Activated CD4-positive, CD25-positive, alpha-beta regulatory T cell treated with anti-CD3 and anti-CD28 coated beads, Interleukin-2, amount 50 U/mL, for 16 hours (primary cell): Measurements from ENCODE around the gene KHDC1L.
"Not testable (repeated sequence)": the region's sequence is repeated elsewhere in the genome, so short reads cannot be mapped to it uniquely, and the experiment has no call there.

Experiments
- DNase-seq: peaks from one replicate; pipeline ENCODE4 v3.0.0-alpha.2; 2020; ENCODE audit warnings: low read depth, low spot score

Gene KHDC1L

DNA sequence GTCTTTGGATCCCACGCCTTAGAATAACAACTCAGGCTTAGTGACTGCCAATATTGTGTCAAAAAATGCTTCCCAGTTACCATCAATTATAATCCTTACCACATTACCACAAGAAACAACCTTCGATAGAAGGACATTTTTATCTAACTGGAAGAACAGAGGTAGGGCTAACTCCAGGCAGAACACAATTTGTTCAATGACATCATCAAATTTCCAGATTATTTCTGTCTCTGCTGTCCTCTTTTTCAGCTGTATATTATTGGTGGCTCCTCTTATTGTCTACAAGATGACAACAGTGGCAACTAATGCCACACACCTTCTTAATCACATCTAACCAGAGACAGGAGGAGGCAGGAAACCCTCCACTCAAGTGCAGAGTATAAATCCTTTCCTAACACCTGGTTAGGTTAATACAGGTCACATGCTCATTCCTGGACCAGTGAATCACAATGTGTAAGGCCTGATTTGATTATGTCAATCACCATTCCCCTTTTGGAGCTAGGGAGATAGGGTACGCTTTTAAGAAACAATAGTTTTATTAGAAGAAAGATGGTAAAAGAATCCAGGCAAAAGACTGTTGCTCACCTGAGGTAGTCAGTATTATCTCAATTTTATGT lies 18.0 kb downstream of the KHDC1L start:
- DNase-seq = no peak

DNA sequence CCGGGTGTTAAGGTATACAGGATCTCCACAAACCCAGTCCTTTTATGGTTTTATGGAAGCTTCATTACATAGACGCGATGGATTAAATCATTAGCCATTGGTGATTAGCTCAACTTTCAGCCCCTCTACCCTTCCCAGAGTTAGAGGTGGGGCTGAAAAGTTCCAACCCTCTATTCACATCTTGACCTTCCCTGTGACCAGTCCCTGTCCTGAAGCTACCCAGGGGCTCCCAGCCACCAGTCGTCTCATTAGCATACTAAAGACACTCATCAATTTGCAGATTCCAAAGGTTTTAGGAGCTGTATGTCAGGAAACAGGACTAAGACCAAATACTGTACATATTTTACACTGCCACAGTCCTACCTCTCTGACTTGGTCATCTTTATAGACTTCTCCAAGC lies 21.0 kb downstream of the KHDC1L start:
- no peak for DNase-seq

DNA sequence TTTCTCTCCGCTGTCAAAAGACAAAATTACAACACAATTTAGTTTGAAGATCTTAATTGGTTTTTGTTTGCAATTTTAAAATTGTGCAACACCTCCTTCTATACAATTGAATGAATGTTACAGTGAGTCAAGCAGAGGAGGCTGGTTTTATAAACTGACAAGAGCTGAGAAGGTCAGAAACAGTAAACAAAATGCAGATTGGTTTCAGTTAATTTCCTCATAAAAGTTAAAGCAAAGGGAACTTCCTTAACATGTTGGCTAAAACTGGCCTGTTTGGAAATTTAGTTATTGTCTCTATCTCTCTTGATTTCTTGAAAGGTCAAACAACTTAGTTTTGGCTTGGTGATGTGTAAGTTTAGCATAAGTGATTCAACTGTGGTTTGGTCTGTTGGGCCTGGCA lies 22.2 kb downstream of the KHDC1L start:
- no peak for DNase-seq

DNA sequence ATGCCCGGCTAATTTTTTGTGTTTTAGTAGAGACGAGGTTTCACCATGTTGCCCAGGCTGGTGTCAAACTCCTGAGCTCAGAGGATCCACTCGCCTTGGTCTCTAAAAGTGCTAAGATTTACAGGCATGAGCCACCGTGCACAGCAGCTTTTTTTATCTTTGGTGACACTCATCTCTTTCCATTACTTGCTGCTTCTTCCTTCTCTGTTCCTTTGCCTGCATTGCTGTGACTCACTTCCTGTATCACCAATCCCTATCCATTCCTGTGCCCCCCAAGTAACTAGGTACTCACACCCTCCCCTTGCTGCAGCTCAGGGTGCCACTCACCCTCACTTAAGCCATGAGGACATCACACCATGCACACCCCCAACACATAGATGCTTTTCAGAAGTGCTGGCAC lies 24.6 kb downstream of the KHDC1L start:
- no peak for DNase-seq

DNA sequence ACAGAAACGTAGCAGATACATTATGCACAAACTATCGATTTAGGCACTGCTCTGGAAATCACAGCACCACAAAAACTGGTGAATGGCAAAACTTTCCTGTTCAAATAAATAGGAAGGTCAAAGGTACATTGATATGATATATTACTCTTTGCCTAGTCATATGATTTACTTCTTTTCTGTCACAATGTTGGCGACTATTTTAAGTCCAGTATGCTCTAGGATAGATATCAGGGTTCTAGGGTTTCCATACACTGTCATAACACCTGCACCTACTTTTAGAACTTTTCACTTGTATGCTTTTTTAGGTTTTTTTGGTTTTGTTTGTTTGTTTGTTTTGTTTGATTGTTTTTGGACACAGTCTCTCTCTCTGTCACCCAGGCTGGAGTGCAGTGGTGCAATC lies 25.0 kb downstream of the KHDC1L start:
- DNase-seq = no peak

- no peak for DNase-seq
Measured at GRCh38 chr6:73194744-73195143, 30.6 kb downstream of the KHDC1L start.

DNA sequence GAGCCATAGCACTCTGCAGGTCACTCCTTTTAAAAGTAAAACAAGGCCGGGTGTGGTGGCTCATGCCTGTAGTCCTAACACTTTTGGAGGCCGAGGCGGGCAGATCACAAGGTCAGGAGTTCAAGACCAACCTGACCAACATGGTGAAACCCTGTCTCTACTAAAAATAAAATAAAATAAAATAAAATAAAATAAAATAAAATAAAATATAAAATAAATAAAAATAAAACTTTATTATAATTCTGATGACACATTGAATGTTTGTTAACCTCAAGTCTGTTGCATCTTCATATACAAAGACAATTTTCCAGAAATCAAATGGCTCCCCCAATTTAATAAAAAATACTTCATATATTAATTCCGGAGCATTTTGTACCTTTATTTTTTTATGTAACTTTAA lies 32.0 kb downstream of the KHDC1L start:
- DNase-seq = not testable (repeated sequence)

- DNase-seq = no peak
Measured at GRCh38 chr6:73182021-73182607, 43.2 kb downstream of the KHDC1L start.

DNA sequence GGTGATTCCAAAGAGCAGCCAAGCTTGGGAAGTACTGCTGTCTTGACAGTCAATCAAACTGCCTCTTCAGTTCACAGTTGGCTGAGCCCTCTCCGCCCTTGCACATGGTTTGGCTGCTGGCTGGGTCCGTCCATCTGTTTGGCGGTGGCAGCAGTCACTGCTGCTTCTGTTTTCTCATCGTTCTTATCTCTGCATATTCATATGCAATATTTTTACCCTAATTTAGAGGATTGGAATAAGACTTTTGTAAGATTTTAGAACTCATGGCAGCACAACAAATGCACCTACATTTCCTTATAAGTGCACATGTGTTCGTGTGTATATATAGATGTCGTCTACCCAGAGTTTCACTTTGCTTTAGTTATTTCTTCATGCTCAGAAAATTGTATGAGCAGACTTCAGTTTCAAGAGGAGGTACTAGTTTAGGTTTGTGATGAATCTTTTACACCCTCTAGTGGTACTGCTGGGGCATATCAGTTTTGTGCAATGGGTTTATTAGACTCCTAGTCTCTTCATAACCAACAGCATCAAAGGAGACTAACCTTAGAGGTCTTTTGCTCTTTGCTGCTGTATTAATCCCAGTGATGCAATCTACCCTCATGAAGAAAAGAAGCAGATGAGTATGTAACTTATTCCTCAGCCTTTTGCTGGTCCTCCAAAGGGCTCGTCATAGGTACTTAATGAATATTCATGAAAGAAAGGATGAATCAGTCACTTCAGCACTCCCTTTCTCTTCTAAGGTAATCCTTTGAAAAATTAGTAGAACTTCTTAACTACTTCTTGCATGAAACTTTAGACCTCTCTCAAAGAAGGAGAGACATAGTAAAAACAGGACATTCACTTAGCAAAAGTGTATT lies 44.3 kb downstream of the KHDC1L start:
- DNase-seq = no peak

DNA sequence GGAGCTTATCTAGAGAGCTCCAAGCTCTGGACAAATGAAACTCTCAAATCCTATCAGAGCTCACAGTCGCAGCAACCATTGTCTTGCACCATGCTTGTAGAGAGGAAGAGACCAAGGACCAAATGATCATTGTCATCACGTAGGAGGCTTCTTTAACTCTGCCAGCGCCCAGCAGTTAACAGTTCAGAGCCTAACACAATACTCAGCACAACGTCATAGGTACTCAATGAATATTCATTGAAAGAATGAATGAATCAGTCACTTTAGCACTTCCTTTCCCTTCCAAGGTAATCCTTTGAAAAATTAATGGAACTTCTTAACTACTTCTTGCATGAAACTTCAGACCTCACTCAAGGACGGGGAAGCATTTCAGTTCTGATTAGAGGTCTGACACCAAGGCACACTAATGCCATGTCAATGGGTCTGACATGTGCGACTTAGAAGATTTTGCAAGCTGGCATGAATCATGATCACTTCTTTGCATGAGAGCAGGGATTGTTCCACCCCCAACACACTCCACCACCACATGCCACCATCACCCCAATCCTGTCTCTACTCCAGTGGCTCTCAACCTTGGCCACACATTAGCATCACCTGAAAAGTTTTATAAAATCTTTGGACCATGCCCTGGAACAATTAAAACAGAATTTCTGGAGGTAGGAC lies 45.1 kb downstream of the KHDC1L start:
- DNase-seq = no peak

DNA sequence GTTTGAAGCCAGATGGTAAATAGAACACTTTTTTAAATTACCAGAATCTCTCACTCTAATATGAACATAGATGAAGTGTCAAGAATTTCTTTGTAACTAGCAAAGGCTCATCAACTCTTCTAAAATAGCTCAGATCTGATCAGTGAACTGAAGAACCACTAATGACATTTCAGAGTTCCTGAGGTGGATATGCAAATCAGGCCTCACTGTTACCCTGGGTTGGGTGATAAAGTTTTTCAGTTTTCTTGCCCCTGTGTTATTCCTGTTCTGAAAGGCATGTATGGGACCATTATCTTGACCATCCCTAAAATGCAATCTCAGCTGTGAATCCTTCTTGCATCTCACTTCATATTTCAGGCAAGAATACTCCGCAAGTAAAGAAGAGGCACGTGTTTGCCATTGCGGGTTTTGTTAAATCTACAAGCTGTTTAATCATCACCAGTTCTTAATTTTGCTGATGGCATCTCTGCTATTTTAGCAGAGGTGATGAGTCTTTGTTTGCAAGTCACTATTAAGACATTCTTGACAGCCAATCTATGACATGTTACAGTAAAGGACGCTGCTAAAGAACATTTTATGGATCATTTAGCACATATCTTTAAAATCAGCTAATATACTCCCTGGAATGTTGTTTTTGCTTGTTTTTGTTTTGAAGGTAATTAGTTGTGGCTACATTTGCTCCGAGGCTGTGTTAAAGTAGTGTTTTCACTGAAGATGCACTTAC lies 47.9 kb downstream of the KHDC1L start:
- no peak for DNase-seq

DNA sequence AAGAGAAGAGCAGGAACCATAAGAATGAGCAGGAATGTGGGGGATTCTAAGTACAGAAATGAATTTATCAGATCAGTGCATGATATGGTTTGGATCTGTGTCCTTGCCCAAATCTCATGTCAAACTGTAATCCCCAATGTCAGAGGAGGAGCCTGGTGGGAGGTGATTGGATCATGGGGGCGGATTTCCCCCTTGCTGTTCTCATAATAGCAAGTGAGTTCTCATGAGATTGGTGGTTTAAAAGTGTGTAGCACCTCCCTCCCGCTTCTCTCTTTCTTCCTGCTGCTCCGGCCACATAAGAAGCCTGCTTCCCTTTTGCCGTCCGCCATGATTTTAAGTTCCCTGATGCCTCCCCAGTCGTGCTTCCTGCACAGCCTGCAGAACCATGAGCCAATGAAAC lies 49.2 kb downstream of the KHDC1L start:
- no peak for DNase-seq

- DNase-seq = no peak
Measured at GRCh38 chr6:73174646-73175045, 50.6 kb downstream of the KHDC1L start.
